GM21619 (cell line): Measurements from ENCODE around the gene DENND10.
A peak's percentile ranks its signal among the peaks of the same experiment; 100 is the strongest.
"Not testable (repeated sequence)": the region's sequence is repeated elsewhere in the genome, so short reads cannot be mapped to it uniquely, and the experiment has no call there.

Experiments used
- ATAC-seq: cut with Tn5 transposase; IDR thresholded peaks from one replicate; pipeline ENCODE4 v1.9.1; 2021; ENCODE audit not compliant: unreplicated experiment

The DENND10 gene

GRCh38 chr10:119103903-119104653 is at the start of gene DENND10:
TSS of gene DENND10 (plus strand) at chr10:119104113. CDS start at chr10:119104143, 30 bp downstream.
- peak; percentile 78 for ATAC-seq

GRCh38 chr10:119055472-119055871 is 48.4 kb upstream of the DENND10 start:
- ATAC-seq, result no peak

- ATAC-seq, result no peak
These were observed 45.9 kb upstream of the DENND10 start for GRCh38 chr10:119058010-119058409.

- no peak for ATAC-seq
These were observed 44.4 kb upstream of the DENND10 start for GRCh38 chr10:119059557-119059956.

- no peak for ATAC-seq
These were observed 43.8 kb upstream of the DENND10 start for GRCh38 chr10:119060107-119060506.

- ATAC-seq, result no peak
These were observed 42.6 kb upstream of the DENND10 start for GRCh38 chr10:119061352-119061751.

GRCh38 chr10:119061926-119062325 is 42.0 kb upstream of the DENND10 start:
- no peak for ATAC-seq

- ATAC-seq, result no peak
These were observed 33.3 kb upstream of the DENND10 start for GRCh38 chr10:119070395-119071165.

GRCh38 chr10:119073584-119073983 is 30.3 kb upstream of the DENND10 start:
- ATAC-seq, result no peak

GRCh38 chr10:119078422-119079179 is 25.3 kb upstream of the DENND10 start:
- ATAC-seq, result no peak

GRCh38 chr10:119079599-119080520 is 24.1 kb upstream of the DENND10 start:
- peak; percentile 52 for ATAC-seq

- peak; percentile 74 for ATAC-seq
These were observed 23.2 kb upstream of the DENND10 start, which contains the start of gene EIF3A for GRCh38 chr10:119080521-119081259. TSS of gene EIF3A (minus strand) at chr10:119080817. CDS start at chr10:119080676, 141 bp downstream.

GRCh38 chr10:119084896-119085295 is 19.0 kb upstream of the DENND10 start:
- ATAC-seq, result no peak

GRCh38 chr10:119087271-119087882 is 16.5 kb upstream of the DENND10 start:
- no peak for ATAC-seq

- ATAC-seq, result no peak
These were observed 13.7 kb upstream of the DENND10 start for GRCh38 chr10:119090026-119090795.

- no peak for ATAC-seq
These were observed 12.9 kb upstream of the DENND10 start for GRCh38 chr10:119090968-119091367.

GRCh38 chr10:119095640-119096039 is 8.3 kb upstream of the DENND10 start:
- ATAC-seq, result no peak

- not testable (repeated sequence) for ATAC-seq
These were observed 7.1 kb upstream of the DENND10 start for GRCh38 chr10:119096641-119097415.
